Suppressor macrophage treated with lipopolysaccharide for 1 hour (primary cell): Measurements from ENCODE around the gene C16orf87.

Experiments used
- DNase-seq, 3 donors: peaks; one replicate each; pipeline ENCODE4 v3.0.0-alpha.2; 2020 to 2022

C16orf87 gene

DNA sequence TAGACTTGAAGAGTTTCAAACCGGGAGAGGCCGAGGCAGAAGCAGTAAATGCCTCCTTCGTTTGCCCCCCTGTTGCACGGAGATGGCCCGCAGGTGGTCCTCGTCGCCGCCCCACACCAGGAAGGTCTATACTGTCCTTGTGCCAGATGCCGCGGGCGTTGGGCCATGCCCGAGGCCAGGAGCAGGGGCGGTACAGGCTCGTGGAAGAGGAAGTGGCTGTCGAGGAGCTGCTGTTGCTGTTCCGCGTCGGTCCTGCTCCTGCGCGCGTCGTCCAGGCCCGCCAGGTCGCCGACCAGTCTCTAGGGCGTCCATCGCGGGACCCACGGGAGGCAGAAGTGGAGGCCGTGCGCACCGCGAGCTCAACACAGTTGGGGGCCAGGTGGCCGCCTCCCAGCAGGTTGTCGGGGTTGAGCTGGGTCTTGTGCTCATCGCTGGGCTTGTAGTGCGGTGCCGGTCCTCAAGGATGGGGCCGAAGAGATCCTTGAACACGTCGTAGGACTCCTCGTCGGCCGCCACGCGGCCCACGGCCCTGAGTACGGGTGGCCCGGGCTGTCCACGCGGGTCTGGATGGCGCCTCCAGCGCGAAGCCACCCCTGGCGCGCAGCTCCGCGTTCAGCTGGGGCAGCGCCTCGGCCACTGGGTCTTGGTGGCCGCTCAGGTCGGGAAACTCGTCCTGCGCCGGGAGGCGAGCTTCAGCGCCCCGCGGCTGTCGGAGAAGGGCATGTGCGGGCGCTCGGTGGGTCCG is 13.1 kb upstream of the C16orf87 start:
- DNase-seq: peak in 2 of 3 donors; percentile 45 to 57

- DNase-seq: no peak
Measured at GRCh38 chr16:46842192-46842895, 11.4 kb upstream of the C16orf87 start.

DNA sequence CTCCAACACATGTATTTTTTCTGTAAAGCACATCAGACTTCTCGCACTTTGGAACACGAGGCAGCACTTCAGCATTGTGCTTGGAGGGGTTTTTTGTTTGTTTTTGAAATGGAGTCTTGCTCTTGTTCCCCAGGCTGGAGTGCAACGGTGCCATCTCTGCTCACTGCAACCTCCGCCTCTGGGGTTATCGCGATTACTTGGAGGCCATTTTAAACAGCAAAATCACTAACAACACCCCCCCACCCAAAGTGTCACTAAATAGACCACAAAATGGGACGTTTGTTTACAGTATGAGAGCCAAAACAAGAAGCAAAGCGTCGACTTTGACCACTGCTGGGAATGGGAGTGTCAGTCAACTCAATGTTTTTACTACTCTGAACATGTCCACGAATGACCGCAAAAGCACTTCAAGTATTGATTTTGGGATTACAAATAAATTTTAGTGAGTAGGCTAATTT is 9.0 kb upstream of the C16orf87 start:
- DNase-seq: no peak

DNA sequence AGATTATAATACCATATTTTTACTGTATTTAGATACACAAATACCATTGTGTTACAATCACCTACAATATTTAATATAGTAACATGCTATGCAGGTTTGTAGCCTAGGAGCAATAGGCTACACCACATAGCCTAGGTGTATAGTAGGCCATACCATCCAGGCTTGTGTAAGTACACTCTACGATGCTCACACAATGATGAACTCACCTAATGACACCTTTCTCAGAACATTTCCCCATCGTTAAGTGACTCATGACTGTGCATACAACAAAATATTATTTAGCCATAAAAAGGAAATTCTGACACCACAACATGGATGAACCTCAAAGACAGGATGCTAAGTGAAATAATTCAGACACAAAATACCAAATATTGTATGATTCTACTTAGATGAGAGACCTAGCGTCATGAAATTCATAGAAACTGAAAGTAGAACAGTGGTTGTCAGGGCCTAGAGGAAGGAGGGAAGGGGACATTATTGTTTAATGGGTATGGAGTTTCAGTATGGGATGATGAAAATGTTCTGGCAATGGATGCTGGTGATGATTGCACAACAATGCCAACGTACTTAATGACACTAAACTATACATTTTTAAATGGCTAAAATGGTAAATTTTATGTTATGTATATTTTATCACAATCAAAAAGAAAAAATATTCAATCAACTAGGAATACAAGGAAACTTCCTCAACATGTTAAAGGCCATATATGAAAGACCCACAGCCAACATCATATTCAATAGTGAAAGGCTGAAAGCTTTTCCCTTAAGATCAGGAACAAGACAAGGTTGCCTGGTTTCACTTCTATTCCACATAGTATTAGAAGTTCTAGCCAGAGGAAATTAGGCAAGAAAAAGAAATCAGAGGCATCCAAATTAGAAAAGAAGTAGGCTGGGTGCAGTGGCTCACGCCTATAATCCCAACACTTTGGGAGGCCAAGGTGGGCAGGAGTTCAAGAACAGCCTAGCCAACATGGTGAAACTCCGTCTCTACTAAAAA is 5.9 kb upstream of the C16orf87 start:
- peak; percentile 22 to 48 (median 39) for DNase-seq

GRCh38 chr16:46833460-46833800 is 2.5 kb upstream of the C16orf87 start:
- DNase-seq: no peak

DNA sequence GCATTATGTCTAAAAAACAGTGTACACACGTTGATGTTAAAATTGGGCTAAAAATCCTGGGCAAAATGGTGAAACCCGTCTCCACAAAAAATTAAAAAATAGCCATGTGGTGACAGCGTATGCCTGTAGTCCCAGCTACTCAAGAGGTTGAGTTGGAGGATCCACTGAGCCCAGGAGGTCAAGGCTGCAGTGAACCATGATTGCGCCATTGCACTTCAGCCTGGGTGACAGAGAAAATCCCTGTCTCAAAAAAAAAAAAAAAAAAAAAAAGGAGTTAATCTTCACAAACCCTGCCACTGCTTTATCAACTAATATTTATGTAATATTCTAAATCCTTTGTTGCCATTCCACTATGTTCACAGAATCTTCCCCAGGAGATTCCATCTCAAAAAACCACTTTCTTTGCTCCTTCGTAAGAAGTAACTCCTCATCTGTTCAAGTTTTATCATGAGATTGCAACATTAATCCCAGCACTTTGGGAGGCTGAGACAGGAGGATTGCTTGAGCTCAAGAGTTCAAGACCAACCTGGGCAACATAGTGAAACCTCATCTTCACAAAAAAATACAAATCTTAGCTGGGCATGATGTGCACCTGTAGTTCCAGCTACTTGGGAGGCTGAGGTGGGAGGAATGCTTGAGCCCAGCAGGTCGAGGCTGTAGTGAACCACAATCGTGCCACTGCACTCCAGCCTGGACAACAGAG is 1.9 kb upstream of the C16orf87 start:
- DNase-seq: no peak

GRCh38 chr16:46830417-46830901 is 521 bp downstream of the C16orf87 start:
- peak; percentile 57 to 82 (median 61) for DNase-seq

- no peak for DNase-seq
Measured at GRCh38 chr16:46828943-46829342, 2.0 kb downstream of the C16orf87 start.

DNA sequence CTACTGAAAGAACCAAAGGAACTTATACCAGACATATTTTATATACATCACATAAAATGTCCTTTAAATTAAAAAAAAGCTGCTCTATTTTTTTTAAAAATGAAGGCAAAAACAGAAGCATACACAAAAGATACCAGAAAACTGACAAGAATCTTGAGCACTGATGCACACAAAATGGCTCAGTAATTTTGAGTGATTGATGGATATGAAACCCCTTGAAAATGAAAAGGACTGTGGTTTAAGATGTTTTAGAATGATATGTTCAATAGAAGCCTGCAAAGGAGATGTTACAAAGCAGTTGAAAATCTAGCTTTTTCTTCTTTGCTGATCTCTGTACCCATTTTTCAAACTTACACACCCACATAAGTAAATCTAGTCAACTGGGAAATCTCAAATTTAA is 2.7 kb downstream of the C16orf87 start:
- DNase-seq: no peak

- DNase-seq: no peak
Measured at GRCh38 chr16:46826631-46827030, 4.3 kb downstream of the C16orf87 start.

DNA sequence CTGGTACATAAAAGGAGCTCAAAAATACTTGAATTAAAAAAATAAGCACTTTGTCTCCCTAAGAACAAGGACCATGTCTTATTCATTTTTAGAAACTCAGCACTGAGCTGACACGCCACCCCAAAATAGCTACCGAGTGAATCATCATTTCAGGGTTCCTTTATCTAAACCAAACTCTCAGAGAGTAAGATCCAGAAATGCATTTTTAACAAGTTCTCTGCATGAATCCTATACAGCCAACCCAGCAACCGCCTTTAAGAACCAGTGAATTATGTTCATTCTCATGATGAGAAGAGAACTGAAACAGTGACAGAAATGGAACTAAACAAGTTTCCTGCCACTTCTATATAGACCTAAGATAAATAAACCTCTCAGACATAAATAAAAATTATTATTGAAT is 8.7 kb downstream of the C16orf87 start:
- DNase-seq: peak; percentile 32 to 53 (median 47)

- peak in 1 of 3 donors; percentile 5 for DNase-seq
Measured at GRCh38 chr16:46817961-46818360, 13.0 kb downstream of the C16orf87 start.

DNA sequence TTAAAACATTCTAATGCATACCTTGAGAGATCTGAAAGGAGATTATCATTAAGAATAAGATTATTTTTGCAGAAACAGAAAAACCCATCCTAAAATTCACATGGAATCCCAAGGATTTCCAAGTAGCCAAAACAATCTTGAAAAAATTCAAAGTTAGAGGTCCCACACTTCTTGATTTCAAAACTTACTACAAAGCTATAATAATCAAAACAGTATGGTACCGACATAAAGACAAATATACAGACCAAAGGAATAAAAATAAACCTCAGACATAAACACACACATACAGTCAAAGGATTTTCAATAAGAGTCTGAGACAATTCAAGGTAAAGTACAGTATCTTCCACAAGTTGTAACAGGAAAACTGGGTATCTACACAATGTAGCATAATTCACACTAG is 16.2 kb downstream of the C16orf87 start:
- no peak for DNase-seq

DNA sequence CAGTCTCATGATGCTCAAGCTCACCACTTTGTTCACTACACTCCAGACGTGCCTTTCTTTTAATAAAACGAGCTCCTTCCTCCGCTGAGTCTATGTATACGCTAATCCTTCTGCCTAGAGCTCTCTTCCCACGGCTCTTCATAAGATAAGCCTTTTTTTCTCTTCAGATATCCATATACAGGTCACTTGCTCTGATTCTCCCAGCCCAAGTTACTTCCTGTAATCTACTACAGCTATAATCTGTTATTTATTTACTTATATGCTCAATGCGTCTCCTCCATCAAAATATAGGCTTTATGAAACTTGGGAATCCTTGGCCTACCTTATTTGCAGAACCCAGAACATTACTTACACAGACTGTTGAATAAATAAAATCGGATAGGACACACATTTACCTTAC is 17.4 kb downstream of the C16orf87 start:
- no peak for DNase-seq

DNA sequence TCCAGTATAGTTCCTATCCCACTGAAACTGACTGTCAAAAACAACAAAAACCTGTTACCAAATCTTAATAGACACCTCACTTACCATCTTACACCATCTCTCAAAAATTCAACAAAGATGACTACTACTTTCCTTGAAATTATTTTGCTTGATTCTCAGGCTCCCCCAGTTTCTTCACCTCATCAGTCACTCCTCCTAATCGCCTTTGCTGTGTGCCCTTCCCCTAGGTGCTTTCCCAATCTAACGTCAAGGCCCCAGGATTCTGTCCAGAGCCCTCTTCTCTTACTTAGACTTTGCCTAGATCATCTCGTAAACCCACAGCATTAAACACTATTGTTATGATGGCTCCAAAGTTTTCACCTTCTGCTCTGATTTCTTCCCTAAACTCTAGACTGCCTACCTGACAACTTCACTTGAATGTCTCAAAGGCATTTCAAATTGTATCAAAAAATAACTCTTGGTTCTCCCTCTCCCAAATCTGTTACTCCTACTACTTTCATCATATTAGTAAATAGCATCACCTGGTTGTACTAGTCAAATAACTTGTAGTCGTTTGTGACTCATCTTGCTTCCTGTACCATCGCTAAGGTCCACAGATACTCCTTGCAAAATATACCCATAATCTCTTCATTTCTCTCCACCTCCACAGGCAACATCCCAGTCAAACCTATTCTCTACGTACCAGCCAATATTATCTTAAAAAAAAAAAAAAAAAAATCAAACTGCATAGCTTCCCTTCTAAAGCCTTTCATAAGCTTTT is 18.0 kb downstream of the C16orf87 start:
- DNase-seq: no peak

GRCh38 chr16:46811682-46812081 is 19.3 kb downstream of the C16orf87 start:
- no peak for DNase-seq

- DNase-seq: no peak
Measured at GRCh38 chr16:46808997-46809396, 22.0 kb downstream of the C16orf87 start.

DNA sequence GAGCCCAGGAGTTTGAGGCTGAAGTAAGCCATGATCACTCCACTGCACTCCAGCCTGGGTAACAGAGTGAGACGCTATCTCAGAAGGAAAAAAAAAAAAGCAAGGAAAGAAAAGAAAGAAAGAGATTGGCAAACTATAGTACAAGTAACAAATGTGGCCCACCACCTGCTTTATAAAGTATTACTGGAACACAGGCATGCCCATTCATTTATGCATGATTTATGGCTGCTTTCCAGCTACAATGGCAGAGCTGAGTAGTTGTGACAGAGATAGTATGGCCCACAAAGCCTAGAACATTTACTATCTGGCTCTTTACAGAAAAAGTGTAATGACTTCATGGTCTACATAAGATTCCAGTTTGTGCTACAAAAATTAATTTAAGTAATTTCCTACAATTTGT is 23.6 kb downstream of the C16orf87 start:
- DNase-seq: no peak

GRCh38 chr16:46803373-46803772 is 27.6 kb downstream of the C16orf87 start:
- DNase-seq: no peak

DNA sequence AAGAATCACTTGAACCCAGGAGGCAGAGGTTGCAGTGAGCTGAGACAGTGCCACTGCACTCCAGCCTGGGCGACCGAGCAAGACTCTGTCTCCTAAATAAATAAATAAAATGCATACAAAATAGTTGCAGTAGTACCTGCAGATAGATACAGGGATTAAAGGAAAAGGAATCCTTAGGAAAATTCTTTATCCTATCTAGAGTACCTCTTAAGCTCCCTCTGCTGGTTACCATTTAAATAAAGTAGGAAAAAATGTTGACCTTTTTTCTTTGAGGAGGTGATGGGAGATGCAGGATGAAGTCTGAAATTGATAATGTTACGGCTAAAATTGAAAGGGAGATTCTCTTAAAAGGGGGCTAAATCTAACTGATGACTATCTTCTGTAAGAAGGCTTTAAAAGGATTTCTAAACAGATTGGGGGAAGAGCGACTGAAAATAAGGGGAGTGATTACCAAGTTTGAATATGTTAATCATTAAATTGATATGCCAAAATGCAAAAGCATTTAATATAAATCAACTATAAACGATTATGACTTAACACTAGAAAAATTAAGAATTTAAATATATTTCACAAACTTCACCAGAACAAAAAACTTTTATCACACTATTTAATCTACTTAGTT is 29.4 kb downstream of the C16orf87 start:
- peak; percentile 42 to 67 (median 53) for DNase-seq

GRCh38 chr16:46800494-46800893 is 30.5 kb downstream of the C16orf87 start:
- DNase-seq: no peak
